ENCODE measurements around the gene ABCG1. TPM values are rescaled to one million over a fixed set of nuclear protein-coding genes. Genes with fewer than 3 reads are reported as not detected.

The ABCG1 gene
- total RNA-seq, 1 experiment from 2014 or later: not detected

DNA sequence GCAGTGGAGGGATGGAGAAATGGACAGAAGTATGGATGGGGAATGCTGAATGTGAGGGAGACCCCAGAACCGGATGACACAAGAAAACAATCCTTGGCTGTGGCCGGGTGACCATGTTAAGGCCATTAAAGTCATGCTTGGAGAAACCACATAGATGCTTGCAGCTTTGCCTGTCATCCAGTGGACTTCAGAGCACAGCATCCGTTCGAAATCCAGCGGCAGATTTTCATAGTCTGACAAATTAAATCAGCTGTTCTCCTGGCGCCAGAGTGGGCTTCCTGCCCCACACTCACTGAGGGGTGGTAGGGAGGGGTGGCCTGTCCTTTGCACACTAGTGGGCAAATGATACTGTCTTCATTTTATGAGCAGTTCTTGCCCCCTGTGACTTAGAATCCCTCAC is 35.1 kb downstream of the ABCG1 start:
- H3K27ac Mint-ChIP-seq (ENCODE audit: unreplicated experiment): no peak overlapping the region
- no peaks in the 10 kb centered on the region; the same call in 1 of the 2 replicates for H3K27me3 ChIP-seq (replicated peaks; ENCODE audit: control insufficient read depth, insufficient read depth, low read length)
- DNase-seq: no peak
- no peaks in the 10 kb centered on the region for H3K9me3 ChIP-seq
- ChIA-PET POLR2A (no interaction called here), CTCF (no interaction called here)
- peaks cover 16% of the 10 kb centered on the region for H3K27me3 Mint-ChIP-seq (ENCODE audit: insufficient read depth, unreplicated experiment)
- TF ChIP-seq CTCF (IDR thresholded peaks at IDR 0.05; ENCODE audit: insufficient read depth in 1 of 2, low read depth in 1 of 2, low read length in 1 of 2, severe bottlenecking in 1 of 2, unreplicated experiment in 1 of 2): no peak
- intact Hi-C loops (cut with micrococcal nuclease; ENCODE audit: unreplicated experiment): no loop called here
- BruUV-seq (replicated peaks): no TSS peak
- H3K36me3 Mint-ChIP-seq (ENCODE audit: insufficient read depth, unreplicated experiment): no peaks in the 10 kb centered on the region
- H3K9me3 Mint-ChIP-seq (ENCODE audit: unreplicated experiment): no peaks in the 10 kb centered on the region
- H3K4me3 Mint-ChIP-seq (ENCODE audit: unreplicated experiment): no peak overlapping the region
- H3K4me3 ChIP-seq (ENCODE audit: low read depth, low read length): no peak overlapping the region
- no peaks in the 10 kb centered on the region for H3K4me1 Mint-ChIP-seq (ENCODE audit: low read depth, unreplicated experiment)
- no peaks in the 10 kb centered on the region for H3K4me1 ChIP-seq
- H3K36me3 ChIP-seq (ENCODE audit: control insufficient read depth, insufficient read depth, low read length): no peaks in the 10 kb centered on the region

DNA sequence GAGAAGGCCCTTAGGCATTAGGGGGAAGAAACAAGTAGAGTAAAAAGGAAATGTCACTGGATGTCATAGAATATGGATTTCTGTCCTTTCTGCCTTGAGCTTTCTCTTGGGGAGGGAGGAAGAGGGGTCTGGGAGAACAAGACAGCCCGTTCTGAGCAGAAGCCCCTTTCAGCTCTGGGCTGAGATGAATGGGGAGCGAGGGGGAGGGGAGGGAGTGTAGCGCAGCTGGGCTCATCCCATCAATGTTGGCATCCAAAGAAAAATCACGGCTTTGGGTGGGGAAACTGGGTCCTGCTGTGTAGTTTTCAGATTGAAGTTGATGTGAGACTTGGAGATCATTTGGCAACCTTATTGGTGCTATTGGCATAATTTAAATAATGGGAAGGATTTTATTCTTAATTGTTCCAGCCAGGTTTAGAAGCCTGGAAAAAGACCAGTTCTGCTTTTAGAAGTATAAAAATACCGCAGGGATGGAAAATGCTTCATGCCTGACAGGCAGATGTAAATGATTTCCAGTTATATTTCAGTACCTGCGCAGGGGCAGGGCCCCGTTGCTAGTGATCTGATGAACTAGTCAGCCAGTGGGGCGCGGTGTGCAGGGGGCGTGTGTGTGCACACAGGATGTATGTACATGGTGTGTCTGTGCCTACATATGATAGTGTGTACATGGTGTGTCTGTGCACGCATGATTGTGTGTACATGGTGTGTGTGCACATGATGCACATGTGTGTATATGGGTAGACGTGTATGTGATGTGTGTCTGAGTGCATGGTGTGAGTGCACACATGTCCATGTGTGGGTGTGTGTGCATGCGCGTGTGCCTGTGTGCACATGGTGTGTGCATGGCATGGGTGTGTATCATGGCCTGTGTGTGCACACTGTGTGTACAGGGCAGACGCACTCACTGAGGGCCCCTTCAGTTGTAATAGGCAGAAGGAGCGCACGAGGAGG is 36.0 kb downstream of the ABCG1 start:
- TF ChIP-seq CTCF (IDR thresholded peaks at IDR 0.05; ENCODE audit: insufficient read depth in 1 of 2, low read depth in 1 of 2, low read length in 1 of 2, severe bottlenecking in 1 of 2, unreplicated experiment in 1 of 2): no peak
- no peaks in the 10 kb centered on the region for H3K36me3 ChIP-seq (ENCODE audit: control insufficient read depth, insufficient read depth, low read length)
- POLR2A ChIA-PET: no interaction called here
- no peaks in the 10 kb centered on the region for H3K9me3 ChIP-seq
- no peak overlapping the region for H3K4me3 Mint-ChIP-seq (ENCODE audit: unreplicated experiment)
- CTCF ChIA-PET: no interaction called here
- no peaks in the 10 kb centered on the region; the same call in 1 of the 2 replicates for H3K27me3 ChIP-seq (replicated peaks; ENCODE audit: control insufficient read depth, insufficient read depth, low read length)
- H3K9me3 Mint-ChIP-seq (ENCODE audit: unreplicated experiment): no peaks in the 10 kb centered on the region
- H3K4me1 Mint-ChIP-seq (ENCODE audit: low read depth, unreplicated experiment): no peaks in the 10 kb centered on the region
- H3K27me3 Mint-ChIP-seq (ENCODE audit: insufficient read depth, unreplicated experiment): peaks cover 16% of the 10 kb centered on the region
- no peak for DNase-seq
- H3K4me1 ChIP-seq: no peaks in the 10 kb centered on the region
- H3K4me3 ChIP-seq (ENCODE audit: low read depth, low read length): no peak overlapping the region
- H3K36me3 Mint-ChIP-seq (ENCODE audit: insufficient read depth, unreplicated experiment): no peaks in the 10 kb centered on the region
- BruUV-seq (replicated peaks): no TSS peak
- intact Hi-C loops (cut with micrococcal nuclease; ENCODE audit: unreplicated experiment): no loop called here
- H3K27ac Mint-ChIP-seq (ENCODE audit: unreplicated experiment): no peak overlapping the region

- no peak for DNase-seq
- Histone ChIP-seq H3K4me3 (ENCODE audit: low read depth, low read length) (no peak overlapping the region), H3K4me1 (no peaks in the 10 kb centered on the region), H3K27me3 (replicated peaks; ENCODE audit: control insufficient read depth, insufficient read depth, low read length) (no peaks in the 10 kb centered on the region; the same call in 1 of the 2 replicates), H3K36me3 (ENCODE audit: control insufficient read depth, insufficient read depth, low read length) (no peaks in the 10 kb centered on the region), H3K9me3 (no peaks in the 10 kb centered on the region)
- no peaks in the 10 kb centered on the region for H3K36me3 Mint-ChIP-seq (ENCODE audit: insufficient read depth, unreplicated experiment)
- no peak overlapping the region for H3K27ac Mint-ChIP-seq (ENCODE audit: unreplicated experiment)
- no TSS peak for BruUV-seq (replicated peaks)
- ChIA-PET POLR2A (no interaction called here), CTCF (no interaction called here)
- no peaks in the 10 kb centered on the region for H3K4me1 Mint-ChIP-seq (ENCODE audit: low read depth, unreplicated experiment)
- H3K4me3 Mint-ChIP-seq (ENCODE audit: unreplicated experiment): no peak overlapping the region
- intact Hi-C loops (cut with micrococcal nuclease; ENCODE audit: unreplicated experiment): no loop called here
- no peaks in the 10 kb centered on the region for H3K9me3 Mint-ChIP-seq (ENCODE audit: unreplicated experiment)
- TF ChIP-seq CTCF (IDR thresholded peaks at IDR 0.05; ENCODE audit: insufficient read depth in 1 of 2, low read depth in 1 of 2, low read length in 1 of 2, severe bottlenecking in 1 of 2, unreplicated experiment in 1 of 2): no peak
- peaks cover 16% of the 10 kb centered on the region for H3K27me3 Mint-ChIP-seq (ENCODE audit: insufficient read depth, unreplicated experiment)
These were observed 36.9 kb downstream of the ABCG1 start for GRCh38 chr21:42255825-42256224.

All from Caco-2 (cell line).